ENCODE data around the gene GNE. TPM values are rescaled to one million over a fixed set of nuclear protein-coding genes. Genes with fewer than 3 reads are reported as not detected.

The GNE gene
- total RNA-seq, 1 experiment from 2014 or later, result 23.6 TPM

DNA sequence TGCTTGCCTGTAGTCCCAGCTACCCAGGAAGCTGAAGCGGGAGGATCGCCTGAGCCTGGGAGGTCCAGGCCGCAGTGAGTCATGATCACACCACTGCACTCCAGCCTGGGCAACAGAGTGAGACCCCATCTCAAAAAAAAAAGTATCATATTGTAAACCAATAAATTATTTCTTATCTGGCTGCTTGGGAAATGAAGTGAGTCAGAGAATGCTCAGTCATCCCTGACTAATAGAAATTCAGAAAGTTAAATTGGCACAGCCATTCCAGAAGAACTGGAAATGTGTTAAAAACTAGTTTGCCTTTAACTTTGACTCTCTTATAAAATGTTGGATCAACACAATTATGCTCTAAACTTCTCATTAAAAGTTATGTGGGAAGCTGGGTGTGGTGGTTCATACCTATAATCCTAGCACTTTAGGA lies 9.8 kb upstream of the GNE start:
- Mint-ChIP-seq H3K4me1 (ENCODE audit: low read depth, unreplicated experiment) (no peaks in the 10 kb centered on the region), H3K27me3 (ENCODE audit: unreplicated experiment) (no peaks in the 10 kb centered on the region), H3K36me3 (ENCODE audit: insufficient read depth, unreplicated experiment) (peaks cover 21% of the 10 kb centered on the region), H3K4me3 (ENCODE audit: low read depth, unreplicated experiment) (no peak overlapping the region), H3K27ac (ENCODE audit: unreplicated experiment) (no peak overlapping the region), H3K9me3 (ENCODE audit: low read depth, unreplicated experiment) (no peaks in the 10 kb centered on the region)
- intact Hi-C loops (cut with micrococcal nuclease; ENCODE audit: unreplicated experiment), result no loop called here
- peak; percentile 3 for DNase-seq
- BruUV-seq (replicated peaks), result no TSS peak
- TF ChIP-seq, protein P1, sequence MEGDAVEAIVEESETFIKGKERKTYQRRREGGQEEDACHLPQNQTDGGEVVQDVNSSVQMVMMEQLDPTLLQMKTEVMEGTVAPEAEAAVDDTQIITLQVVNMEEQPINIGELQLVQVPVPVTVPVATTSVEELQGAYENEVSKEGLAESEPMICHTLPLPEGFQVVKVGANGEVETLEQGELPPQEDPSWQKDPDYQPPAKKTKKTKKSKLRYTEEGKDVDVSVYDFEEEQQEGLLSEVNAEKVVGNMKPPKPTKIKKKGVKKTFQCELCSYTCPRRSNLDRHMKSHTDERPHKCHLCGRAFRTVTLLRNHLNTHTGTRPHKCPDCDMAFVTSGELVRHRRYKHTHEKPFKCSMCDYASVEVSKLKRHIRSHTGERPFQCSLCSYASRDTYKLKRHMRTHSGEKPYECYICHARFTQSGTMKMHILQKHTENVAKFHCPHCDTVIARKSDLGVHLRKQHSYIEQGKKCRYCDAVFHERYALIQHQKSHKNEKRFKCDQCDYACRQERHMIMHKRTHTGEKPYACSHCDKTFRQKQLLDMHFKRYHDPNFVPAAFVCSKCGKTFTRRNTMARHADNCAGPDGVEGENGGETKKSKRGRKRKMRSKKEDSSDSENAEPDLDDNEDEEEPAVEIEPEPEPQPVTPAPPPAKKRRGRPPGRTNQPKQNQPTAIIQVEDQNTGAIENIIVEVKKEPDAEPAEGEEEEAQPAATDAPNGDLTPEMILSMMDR (IDR thresholded peaks at IDR 0.05; ENCODE audit: unreplicated experiment), result no peak
- CTCF ChIA-PET, result interaction anchor here (1.1 kb wide), 1 partner anchor 52 kb away, joined by 4 read pairs; no protein-coding TSS in a partner anchor

DNA sequence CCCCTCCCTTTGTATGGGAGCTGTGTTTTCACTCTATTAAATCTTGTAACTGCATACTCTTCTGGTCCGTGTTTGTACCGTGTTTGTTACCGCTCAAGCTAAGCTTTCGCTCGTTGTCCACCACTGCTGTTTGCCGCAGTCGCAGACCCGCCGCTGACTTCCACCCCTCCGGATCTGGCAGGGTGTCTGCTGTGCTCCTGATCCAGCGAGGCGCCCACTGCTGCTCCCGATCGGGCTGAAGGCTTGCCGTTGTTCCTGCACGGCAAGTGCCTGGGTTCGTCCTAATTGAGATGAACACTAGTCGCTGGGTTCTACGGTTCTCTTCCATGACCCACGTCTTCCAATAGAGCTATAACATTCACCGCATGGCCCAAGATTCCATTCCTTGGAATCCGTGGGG lies 6.6 kb upstream of the GNE start:
- Mint-ChIP-seq H3K27ac (ENCODE audit: unreplicated experiment) (no peak overlapping the region), H3K4me3 (ENCODE audit: low read depth, unreplicated experiment) (no peak overlapping the region), H3K27me3 (ENCODE audit: unreplicated experiment) (no peaks in the 10 kb centered on the region), H3K9me3 (ENCODE audit: low read depth, unreplicated experiment) (no peaks in the 10 kb centered on the region), H3K4me1 (ENCODE audit: low read depth, unreplicated experiment) (no peaks in the 10 kb centered on the region), H3K36me3 (ENCODE audit: insufficient read depth, unreplicated experiment) (peaks cover 19% of the 10 kb centered on the region)
- no peak for DNase-seq
- CTCF ChIA-PET, result no interaction called here
- intact Hi-C loops (cut with micrococcal nuclease; ENCODE audit: unreplicated experiment), result no loop called here
- TF ChIP-seq, protein P1 (IDR thresholded peaks at IDR 0.05; ENCODE audit: unreplicated experiment), result no peak
- BruUV-seq (replicated peaks), result no TSS peak

DNA sequence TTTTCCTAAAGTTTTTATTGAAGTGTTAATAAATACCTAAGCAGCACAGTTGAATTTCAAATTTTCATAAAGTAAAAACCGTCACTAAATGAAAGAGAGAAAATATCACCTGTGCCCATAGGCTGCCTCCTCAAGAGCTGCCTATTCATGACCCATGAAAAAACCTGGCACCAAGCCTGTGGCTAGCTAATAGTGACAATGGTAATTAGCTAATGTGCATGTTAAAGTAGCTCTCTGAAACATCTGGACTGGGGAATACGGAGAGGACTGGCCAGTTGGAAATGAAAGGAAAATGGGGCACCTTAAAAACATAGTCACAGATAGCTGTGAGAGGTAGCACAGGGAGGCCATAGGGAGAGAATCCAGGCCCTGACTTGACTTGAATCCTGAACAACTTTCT lies 5.4 kb upstream of the GNE start:
- TF ChIP-seq, protein P1 (IDR thresholded peaks at IDR 0.05; ENCODE audit: unreplicated experiment), result no peak
- H3K4me3 Mint-ChIP-seq (ENCODE audit: low read depth, unreplicated experiment), result no peak overlapping the region
- no peaks in the 10 kb centered on the region for H3K9me3 Mint-ChIP-seq (ENCODE audit: low read depth, unreplicated experiment)
- CTCF ChIA-PET, result no interaction called here
- no peak for DNase-seq
- H3K36me3 Mint-ChIP-seq (ENCODE audit: insufficient read depth, unreplicated experiment), result peaks cover 24% of the 10 kb centered on the region
- intact Hi-C loops (cut with micrococcal nuclease; ENCODE audit: unreplicated experiment), result no loop called here
- no peaks in the 10 kb centered on the region for H3K27me3 Mint-ChIP-seq (ENCODE audit: unreplicated experiment)
- no TSS peak for BruUV-seq (replicated peaks)
- no peak overlapping the region for H3K27ac Mint-ChIP-seq (ENCODE audit: unreplicated experiment)
- no peaks in the 10 kb centered on the region for H3K4me1 Mint-ChIP-seq (ENCODE audit: low read depth, unreplicated experiment)

DNA sequence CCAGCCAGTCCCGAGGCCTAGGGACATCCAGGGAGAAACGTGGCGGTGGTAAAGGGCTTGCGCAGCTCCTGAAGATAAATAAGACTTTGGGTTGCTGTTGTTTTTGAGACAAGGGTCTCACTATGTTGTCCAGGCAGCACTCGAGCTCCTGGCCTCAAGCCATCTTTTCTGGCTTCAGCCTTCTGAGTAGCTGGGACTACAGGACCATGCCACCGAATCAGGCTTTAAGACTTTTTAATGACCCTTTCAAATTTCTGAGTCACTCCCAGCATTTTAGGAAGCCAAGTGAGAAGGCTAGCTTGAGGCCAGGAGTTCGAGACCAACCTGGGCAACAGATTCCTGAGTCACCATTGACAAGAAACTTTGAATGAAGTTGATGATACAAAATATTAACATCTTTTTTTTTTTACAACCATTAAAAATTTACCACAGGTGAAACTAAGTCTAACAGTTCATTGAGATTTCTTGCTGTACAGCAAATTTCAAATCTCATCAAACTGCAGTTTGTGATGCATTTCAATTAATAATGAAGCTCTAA lies 817 bp upstream of the GNE start:
- TF ChIP-seq, protein P1 (IDR thresholded peaks at IDR 0.05; ENCODE audit: unreplicated experiment), result no peak
- no TSS peak for BruUV-seq (replicated peaks)
- Mint-ChIP-seq H3K27me3 (ENCODE audit: unreplicated experiment) (no peaks in the 10 kb centered on the region), H3K9me3 (ENCODE audit: low read depth, unreplicated experiment) (no peaks in the 10 kb centered on the region), H3K4me1 (ENCODE audit: low read depth, unreplicated experiment) (no peaks in the 10 kb centered on the region), H3K27ac (ENCODE audit: unreplicated experiment) (peak overlapping the region; percentile 61), H3K4me3 (ENCODE audit: low read depth, unreplicated experiment) (peak overlapping the region; percentile 68), H3K36me3 (ENCODE audit: insufficient read depth, unreplicated experiment) (peaks cover 29% of the 10 kb centered on the region)
- intact Hi-C loops (cut with micrococcal nuclease; ENCODE audit: unreplicated experiment), result no loop called here
- no peak for DNase-seq
- CTCF ChIA-PET, result interaction anchor here (0.6 kb wide), 1 partner anchor 12 kb away, joined by 5 read pairs; no protein-coding TSS in a partner anchor
